Measurements from ENCODE around the gene TRIP10.

The TRIP10 gene

GRCh38 chr19:6709549-6709948, 29.9 kb upstream of the TRIP10 start:
- H3K36me3 ChIP-seq (ENCODE audit: insufficient read depth) = no peaks in the 10 kb centered on the region
- H3K4me3 ChIP-seq (IDR thresholded peaks at IDR 0.05; ENCODE audit: insufficient read depth, low read depth, low read length) = no peak overlapping the region
- peaks cover 38% of the 10 kb centered on the region for H3K27me3 ChIP-seq (ENCODE audit: insufficient read depth, low read depth)
- H3K27ac ChIP-seq = no peak overlapping the region
- H2AFZ ChIP-seq (ENCODE audit: low read depth) = no peak overlapping the region
- H3K79me2 ChIP-seq (ENCODE audit: insufficient read depth, low read depth) = no peaks in the 10 kb centered on the region
- no peaks in the 10 kb centered on the region for H3K4me1 ChIP-seq (ENCODE audit: low read depth, poor library complexity, severe bottlenecking)
- no peaks in the 10 kb centered on the region for H4K20me1 ChIP-seq (ENCODE audit: insufficient read depth)
- H3K9ac ChIP-seq = no peak overlapping the region
- no peak overlapping the region for H3K4me2 ChIP-seq
- TF ChIP-seq CTCF (conservative IDR thresholded peaks at IDR 0.05; ENCODE audit: low read depth, low read length) = no peak

GRCh38 chr19:6710273-6711077, 29.0 kb upstream of the TRIP10 start:
- Histone ChIP-seq H3K36me3 (ENCODE audit: insufficient read depth) (no peaks in the 10 kb centered on the region), H3K27me3 (ENCODE audit: insufficient read depth, low read depth) (peaks cover 42% of the 10 kb centered on the region), H3K4me3 (IDR thresholded peaks at IDR 0.05; ENCODE audit: insufficient read depth, low read depth, low read length) (no peak overlapping the region), H3K27ac (no peak overlapping the region), H3K4me2 (no peak overlapping the region), H3K79me2 (ENCODE audit: insufficient read depth, low read depth) (no peaks in the 10 kb centered on the region), H3K9ac (no peak overlapping the region), H2AFZ (ENCODE audit: low read depth) (no peak overlapping the region), H3K4me1 (ENCODE audit: low read depth, poor library complexity, severe bottlenecking) (no peaks in the 10 kb centered on the region), H4K20me1 (ENCODE audit: insufficient read depth) (no peaks in the 10 kb centered on the region)
- no peak for TF ChIP-seq CTCF (conservative IDR thresholded peaks at IDR 0.05; ENCODE audit: low read depth, low read length)

- H4K20me1 ChIP-seq (ENCODE audit: insufficient read depth) = no peaks in the 10 kb centered on the region
- H3K36me3 ChIP-seq (ENCODE audit: insufficient read depth) = no peaks in the 10 kb centered on the region
- no peak overlapping the region for H3K9ac ChIP-seq
- H3K4me1 ChIP-seq (ENCODE audit: low read depth, poor library complexity, severe bottlenecking) = no peaks in the 10 kb centered on the region
- H3K27me3 ChIP-seq (ENCODE audit: insufficient read depth, low read depth) = peaks cover 42% of the 10 kb centered on the region
- no peak overlapping the region for H3K4me2 ChIP-seq
- H3K4me3 ChIP-seq (IDR thresholded peaks at IDR 0.05; ENCODE audit: insufficient read depth, low read depth, low read length) = no peak overlapping the region
- no peaks in the 10 kb centered on the region for H3K79me2 ChIP-seq (ENCODE audit: insufficient read depth, low read depth)
- no peak overlapping the region for H2AFZ ChIP-seq (ENCODE audit: low read depth)
- TF ChIP-seq CTCF (conservative IDR thresholded peaks at IDR 0.05; ENCODE audit: low read depth, low read length) = no peak
- no peak overlapping the region for H3K27ac ChIP-seq
These were observed 28.5 kb upstream of the TRIP10 start for GRCh38 chr19:6711078-6711361.

- no peak overlapping the region for H3K4me3 ChIP-seq (IDR thresholded peaks at IDR 0.05; ENCODE audit: insufficient read depth, low read depth, low read length)
These were observed 27.9 kb upstream of the TRIP10 start for GRCh38 chr19:6711605-6712004.

More at GRCh38 chr19:6711605-6712004, 27.9 kb upstream of the TRIP10 start:
- H3K27me3 ChIP-seq (ENCODE audit: insufficient read depth, low read depth) = peaks cover 42% of the 10 kb centered on the region
- H3K4me1 ChIP-seq (ENCODE audit: low read depth, poor library complexity, severe bottlenecking) = no peaks in the 10 kb centered on the region
- no peak overlapping the region for H3K4me2 ChIP-seq
- no peak overlapping the region for H3K9ac ChIP-seq
- no peaks in the 10 kb centered on the region for H4K20me1 ChIP-seq (ENCODE audit: insufficient read depth)
- no peak overlapping the region for H2AFZ ChIP-seq (ENCODE audit: low read depth)
- TF ChIP-seq CTCF (conservative IDR thresholded peaks at IDR 0.05; ENCODE audit: low read depth, low read length) = no peak
- no peak overlapping the region for H3K27ac ChIP-seq
- no peaks in the 10 kb centered on the region for H3K79me2 ChIP-seq (ENCODE audit: insufficient read depth, low read depth)
- no peaks in the 10 kb centered on the region for H3K36me3 ChIP-seq (ENCODE audit: insufficient read depth)

Data from KMS-11 (cell line).